ENCODE data around the gene CECR2.

- TF ChIP-seq ZNF274 (IDR thresholded peaks at IDR 0.05; ENCODE audit: low read depth, low read length) (no peak), YY1 (IDR thresholded peaks at IDR 0.05; ENCODE audit: insufficient read depth, insufficient read length) (no peak), SUZ12 (IDR thresholded peaks at IDR 0.05; ENCODE audit: extremely low read depth, insufficient read depth, insufficient read length) (no peak)
Measured at GRCh38 chr22:17407643-17408042, 38.4 kb downstream of the CECR2 start.
